NOMO-1 treated with DMSO at 0.1 percent for 48 hours (cell line): ENCODE data around the gene KIRREL1.

Source experiments
- DNase-seq: peaks from one replicate; lab custom pipeline; 2025; ENCODE audit not compliant: unreplicated experiment; lab: John Stamatoyannopoulos, UW

KIRREL1 gene

DNA sequence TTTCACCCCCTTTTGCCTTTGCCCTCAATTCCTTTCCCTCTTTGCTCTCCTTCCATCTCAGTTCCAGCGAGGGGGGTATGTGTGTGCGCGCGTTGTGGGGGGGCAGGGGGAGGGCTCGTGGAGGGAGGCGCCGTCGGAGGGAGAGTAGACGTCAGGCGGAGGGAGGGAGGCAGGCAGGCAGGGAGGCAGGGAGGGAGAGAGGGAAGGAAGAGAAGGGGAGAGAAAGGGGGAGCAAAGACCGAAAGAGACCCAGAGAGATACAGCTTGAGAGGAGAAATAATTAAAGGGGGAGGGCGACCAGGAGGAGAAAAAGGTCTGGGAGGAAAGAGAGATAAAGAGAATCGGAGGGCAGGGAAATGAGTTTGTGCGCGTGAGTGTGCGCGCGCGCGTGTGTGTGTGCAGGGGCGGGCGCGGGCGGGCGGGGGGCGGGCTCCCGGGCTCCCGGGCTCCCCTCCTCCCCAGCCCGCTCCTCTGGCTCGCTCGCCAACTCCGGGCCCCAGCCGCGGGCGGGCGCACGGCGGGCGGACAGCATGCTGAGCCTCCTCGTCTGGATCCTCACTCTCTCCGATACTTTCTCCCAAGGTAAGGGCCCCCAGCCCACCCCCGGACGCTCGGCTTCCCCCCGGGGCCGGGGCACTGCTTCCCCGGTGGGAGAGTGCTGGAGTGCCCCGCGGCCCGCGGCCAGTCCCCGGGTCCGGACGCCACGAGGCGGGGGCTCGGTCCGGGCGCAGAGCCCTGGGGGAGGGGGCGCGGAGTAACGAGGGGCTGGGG lies at the start of gene KIRREL1:
TSS of gene KIRREL1 (plus strand) at position 499 of the 771 bp plus-strand sequence. CDS start at position 531, 32 bp downstream.
- DNase-seq: peak; percentile 8

- DNase-seq: peak; percentile 88
Measured at GRCh38 chr1:157944663-157945280, 48.7 kb upstream of the KIRREL1 start.

- DNase-seq: peak; percentile 62
Measured at GRCh38 chr1:157948312-157949073, 45.0 kb upstream of the KIRREL1 start.

GRCh38 chr1:157949074-157949354 lies 44.4 kb upstream of the KIRREL1 start:
- no peak for DNase-seq

DNA sequence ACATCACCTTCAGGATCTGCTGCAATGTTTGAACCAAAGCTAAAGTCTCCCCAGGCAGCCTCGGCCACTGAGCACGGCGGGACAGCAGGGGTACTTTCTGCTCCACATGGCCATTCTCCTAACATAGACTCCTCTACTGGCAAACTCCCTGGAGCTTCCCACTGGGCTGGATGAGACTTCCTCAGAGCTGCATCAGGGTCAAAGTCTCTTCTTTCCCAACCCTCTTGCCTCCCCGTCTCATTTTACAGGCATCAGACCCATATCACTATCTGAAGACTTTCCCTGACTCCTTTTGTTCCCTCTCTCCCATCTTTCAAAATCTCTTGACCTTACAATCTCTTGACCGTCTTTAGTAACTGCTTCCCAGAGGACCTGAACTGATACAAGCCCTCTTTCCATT lies 42.2 kb upstream of the KIRREL1 start:
- DNase-seq: no peak

- peak; percentile 34 for DNase-seq
Measured at GRCh38 chr1:157952601-157953000, 40.8 kb upstream of the KIRREL1 start.

- DNase-seq: no peak
Measured at GRCh38 chr1:157955221-157955620, 38.2 kb upstream of the KIRREL1 start.

DNA sequence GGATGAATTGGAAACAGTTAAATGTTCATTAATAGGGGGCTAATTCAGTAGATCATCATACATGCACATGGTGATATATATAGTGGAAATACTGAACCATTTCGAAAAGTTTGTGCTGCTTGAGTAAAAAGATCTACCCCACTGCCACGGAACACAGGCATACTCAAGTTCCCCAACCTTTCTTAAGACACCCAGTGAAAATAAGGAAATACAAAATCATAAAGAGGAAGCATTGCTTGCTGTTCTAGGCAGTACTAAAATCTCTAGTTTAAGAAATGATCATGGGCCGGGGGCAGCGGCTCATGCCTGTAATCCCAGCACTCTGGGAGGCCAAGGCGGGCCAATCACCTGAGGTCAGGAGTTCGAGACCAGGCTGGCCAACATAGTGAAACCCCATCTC lies 37.6 kb upstream of the KIRREL1 start:
- DNase-seq: peak; percentile 88

GRCh38 chr1:157956732-157957131 lies 36.7 kb upstream of the KIRREL1 start:
- DNase-seq: peak; percentile 70

GRCh38 chr1:157958263-157958662 lies 35.2 kb upstream of the KIRREL1 start:
- DNase-seq: no peak

- DNase-seq: no peak
Measured at GRCh38 chr1:157959750-157960149, 33.7 kb upstream of the KIRREL1 start.

DNA sequence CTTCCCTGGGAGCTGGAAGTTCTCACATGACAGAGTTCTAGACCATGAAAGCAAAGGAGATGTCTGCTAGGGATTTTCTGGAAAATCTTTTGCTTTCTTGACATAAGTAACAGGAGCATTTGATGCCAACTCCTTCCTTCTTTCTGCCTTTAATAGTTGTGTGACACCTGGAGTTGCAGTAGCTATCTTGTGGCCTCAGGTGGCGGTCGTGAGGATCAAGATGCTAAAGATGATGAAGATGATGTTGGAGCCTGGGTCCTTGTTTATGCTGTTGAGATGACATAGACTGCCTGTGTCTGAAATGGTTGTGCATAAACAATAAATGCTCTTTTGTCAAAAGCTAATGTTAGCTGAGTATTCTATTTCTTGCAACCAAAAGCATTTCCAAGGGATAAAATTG lies 32.7 kb upstream of the KIRREL1 start:
- DNase-seq: no peak

- peak; percentile 23 for DNase-seq
Measured at GRCh38 chr1:157961805-157962762, 31.4 kb upstream of the KIRREL1 start.

- peak; percentile 45 for DNase-seq
Measured at GRCh38 chr1:157963713-157964112, 29.7 kb upstream of the KIRREL1 start.

DNA sequence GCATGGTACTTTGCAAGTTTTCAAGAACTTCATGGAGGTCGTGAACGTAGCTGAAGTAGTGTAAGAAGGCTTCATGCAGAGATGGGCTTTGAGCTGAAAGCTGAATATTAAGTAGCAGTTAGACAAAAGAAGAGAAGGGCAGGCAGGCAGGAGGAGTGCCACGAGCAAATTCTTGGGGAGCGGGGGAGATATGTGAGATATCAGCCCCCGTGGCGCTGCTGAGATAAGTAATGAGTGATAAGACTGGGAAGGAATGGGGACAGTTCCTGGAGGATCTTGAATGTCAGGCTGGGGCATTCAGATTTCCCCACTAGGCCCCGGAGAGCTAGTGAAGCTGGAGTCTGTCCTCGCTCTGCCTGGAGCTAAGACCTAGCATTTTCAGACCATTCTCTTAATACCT lies 27.9 kb upstream of the KIRREL1 start:
- no peak for DNase-seq

GRCh38 chr1:157966031-157966537 lies 27.4 kb upstream of the KIRREL1 start:
- no peak for DNase-seq

GRCh38 chr1:157967205-157967604 lies 26.2 kb upstream of the KIRREL1 start:
- no peak for DNase-seq

GRCh38 chr1:157968508-157968907 lies 24.9 kb upstream of the KIRREL1 start:
- peak; percentile 43 for DNase-seq

DNA sequence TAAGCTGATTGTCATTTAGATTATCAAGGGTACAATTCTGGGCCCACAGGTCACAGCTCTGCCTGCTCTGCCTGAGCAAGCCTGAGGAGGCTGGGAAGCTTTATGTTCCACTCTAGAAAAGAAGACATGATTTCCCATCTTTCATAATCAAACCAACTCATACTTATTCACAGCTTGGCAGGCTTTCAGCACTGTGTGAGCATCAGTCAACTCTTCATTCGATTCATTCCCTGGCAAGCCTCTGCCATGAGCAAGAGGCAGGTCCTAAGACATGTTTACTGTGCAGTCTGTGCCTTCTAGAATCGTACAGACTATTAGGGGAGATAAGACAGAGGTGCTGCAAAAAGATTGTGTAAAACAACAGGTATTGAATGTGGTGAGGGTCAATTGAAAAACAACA lies 24.5 kb upstream of the KIRREL1 start:
- DNase-seq: no peak

GRCh38 chr1:157969697-157970485 lies 23.6 kb upstream of the KIRREL1 start:
- DNase-seq: no peak
